NCI-H128 (cell line): ENCODE data around the gene SINHCAF.
"Not testable (repeated sequence)": the region's sequence is repeated elsewhere in the genome, so short reads cannot be mapped to it uniquely, and the experiment has no call there.

Experiments
- DNase-seq: peaks from one replicate; lab custom pipeline; 2025; ENCODE audit not compliant: unreplicated experiment; lab: John Stamatoyannopoulos, UW

Gene SINHCAF

DNA sequence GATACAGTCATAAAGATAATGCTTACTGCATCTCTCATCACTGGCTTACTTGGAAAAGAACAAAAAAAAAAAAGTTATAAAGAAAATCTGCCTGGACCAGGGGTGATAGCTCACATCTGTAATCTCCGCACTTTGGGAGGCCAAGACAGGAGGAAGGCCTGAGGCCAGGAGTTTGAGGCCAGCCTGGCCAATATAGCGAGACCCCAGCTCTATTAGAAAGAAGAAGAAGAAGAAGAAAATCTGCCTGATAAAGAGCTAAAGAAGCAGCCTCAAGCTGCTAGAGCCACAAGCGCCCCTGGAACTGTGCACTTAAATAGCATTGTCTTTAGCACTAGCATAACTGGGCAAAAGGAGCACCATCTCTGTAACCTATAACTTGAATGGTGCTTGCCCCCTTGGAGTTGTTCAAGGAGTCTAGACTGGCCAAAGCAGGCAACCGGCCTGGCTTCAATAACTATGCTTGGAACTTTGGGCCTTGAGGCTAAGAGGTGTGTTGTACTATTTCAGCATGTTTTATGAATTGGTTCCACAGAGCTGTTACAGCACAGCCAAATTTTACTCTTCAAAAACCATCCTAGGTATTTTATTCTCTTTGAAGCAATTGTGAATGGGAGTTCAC is 53.2 kb downstream of the SINHCAF start:
- no peak for DNase-seq

DNA sequence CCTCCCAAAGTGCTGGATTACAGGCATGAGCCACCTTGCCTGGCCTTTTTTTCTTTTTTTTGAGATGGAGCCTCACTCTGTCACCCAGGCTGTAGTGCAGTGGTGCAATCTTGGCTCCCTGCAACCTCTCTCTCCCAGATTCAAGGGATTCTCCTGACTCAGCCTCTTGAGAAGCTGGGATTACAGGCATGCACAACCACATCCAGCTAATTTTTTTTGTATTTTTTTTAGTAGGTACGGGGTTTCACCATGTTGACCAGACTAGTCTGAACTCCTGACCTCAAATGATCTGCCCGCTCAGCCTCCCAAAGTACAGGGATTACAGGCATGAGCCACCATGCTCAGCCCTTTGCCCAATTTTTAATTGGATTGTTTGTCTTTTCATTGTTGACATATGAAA is 58.0 kb downstream of the SINHCAF start:
- no peak for DNase-seq

DNA sequence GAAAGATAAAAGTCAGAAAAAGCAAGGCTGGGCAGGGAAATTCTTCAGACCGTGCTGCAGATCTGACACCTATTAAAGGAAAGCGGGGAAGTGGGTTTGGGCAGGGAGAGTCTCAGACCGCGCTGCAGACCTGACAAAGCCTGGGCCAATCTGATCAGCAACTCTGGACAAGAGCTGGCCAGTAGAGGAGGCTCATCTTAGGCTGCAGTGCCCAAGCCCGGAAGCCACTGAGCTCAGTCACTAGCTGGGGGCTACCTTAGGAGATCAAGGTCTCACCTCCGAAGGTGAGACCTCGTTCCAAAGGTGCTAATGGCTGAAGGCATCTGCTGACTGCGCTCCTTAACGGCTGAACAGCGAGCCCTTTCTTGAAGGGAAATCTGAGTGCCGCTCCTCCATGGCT is 60.2 kb downstream of the SINHCAF start:
- DNase-seq, result no peak

DNA sequence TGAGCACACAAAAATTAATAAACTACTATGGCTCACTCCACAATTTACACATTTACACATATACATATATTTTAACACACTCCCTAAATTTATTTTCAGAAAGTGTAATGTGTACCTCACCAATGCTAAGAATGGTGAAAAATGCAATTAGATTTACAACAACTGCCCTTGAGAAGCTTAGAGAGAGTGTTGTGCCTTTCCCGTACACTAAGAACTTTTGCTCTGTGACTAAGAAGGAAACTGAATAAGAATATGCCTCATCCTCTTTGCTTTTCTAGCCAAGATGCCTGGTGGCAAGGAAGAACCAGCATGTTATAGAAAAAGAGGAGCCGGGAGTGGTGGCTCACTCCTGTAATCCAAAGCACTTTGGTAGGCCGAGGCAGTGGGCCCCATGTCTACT is 62.3 kb downstream of the SINHCAF start:
- no peak for DNase-seq

DNA sequence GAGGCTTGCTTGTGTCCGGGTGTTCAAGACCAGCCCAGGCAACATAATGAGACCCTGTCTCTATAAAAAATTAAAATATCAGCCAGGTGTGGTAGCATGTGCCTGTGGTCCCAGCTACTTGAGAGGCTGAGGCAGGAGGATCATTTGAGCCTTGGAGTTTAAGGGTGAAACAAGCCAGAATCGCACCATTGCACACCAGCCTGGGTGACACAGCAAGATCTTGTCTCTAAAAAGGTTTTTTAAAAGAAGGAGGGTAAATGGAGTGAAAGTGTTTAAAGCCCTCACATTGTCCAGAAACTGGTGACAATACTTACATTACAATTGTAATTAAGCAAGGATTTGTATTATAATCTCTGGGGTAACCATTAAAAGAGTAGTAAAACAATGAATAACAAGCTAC is 64.2 kb downstream of the SINHCAF start:
- no peak for DNase-seq

DNA sequence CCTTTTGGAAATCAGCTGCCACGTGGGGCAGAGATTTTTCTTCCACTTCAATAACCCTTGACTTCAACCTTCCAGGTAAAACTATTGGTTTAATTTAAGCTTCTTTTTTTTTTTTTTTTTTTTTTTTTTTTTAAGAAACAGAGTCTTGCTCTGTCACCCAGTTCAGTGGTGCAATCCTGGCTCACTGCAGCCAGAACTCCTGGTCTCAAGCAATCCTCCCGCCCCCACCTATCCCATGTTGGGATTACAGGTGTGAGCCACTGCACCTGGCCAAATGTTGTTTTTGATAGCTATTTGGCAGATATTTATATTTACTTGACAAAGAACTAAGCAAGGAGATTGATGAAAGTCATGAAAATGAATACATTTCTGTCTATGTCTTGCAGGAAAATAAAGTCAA is 65.1 kb downstream of the SINHCAF start:
- no peak for DNase-seq

DNA sequence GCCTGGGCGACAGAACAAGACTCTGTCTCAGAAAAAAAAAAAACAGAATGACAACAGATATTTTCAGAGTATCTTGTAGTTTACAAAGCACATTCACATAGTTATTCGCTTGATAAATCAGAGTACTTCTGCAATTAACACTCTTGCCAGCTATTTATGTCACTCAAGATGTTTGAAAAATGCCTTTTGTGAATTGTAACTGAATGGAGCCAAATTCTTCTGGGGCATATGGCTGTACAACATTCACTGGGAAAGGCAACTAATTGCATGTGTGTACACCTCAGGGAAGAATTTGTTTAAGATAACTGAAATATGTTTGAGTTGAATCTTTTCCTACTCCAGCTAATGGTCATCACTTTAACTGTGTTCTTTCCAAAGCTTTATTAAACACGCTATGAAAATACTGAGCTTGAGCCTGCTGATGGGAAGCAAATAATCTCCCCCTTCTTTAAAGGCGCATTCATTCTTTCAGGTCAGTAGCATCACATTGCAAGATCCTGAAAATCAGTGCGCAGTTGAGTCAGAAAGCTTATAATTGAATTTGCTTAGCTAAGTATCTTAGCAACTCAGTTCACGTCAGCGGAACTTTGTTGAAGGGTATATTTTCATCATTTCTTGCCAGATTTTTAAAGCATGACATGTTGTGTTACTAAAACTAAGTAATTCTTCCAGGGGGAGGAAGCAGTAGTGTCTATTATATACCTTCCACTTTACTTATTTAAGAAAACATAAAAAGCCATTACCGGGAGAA is 66.6 kb downstream of the SINHCAF start:
- no peak for DNase-seq

DNA sequence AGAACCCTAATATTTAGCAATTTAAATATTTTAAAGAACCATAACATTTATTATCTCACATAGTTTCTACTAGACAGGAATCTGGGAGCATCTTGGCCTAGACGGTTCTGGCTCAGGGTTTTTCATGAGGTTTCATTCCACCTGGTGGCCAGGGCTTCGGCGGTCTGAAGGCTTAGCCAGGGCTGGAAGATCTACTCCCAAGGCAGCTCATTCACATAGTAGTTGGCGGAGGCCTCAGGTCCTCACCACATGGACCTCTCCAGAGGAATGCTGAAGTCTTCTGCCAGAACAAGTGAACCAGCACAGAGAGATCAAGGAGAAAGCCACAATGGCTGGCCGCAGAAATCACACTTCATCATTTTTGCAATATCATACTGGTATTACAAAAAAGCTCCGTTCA is 68.2 kb downstream of the SINHCAF start:
- DNase-seq, result no peak

DNA sequence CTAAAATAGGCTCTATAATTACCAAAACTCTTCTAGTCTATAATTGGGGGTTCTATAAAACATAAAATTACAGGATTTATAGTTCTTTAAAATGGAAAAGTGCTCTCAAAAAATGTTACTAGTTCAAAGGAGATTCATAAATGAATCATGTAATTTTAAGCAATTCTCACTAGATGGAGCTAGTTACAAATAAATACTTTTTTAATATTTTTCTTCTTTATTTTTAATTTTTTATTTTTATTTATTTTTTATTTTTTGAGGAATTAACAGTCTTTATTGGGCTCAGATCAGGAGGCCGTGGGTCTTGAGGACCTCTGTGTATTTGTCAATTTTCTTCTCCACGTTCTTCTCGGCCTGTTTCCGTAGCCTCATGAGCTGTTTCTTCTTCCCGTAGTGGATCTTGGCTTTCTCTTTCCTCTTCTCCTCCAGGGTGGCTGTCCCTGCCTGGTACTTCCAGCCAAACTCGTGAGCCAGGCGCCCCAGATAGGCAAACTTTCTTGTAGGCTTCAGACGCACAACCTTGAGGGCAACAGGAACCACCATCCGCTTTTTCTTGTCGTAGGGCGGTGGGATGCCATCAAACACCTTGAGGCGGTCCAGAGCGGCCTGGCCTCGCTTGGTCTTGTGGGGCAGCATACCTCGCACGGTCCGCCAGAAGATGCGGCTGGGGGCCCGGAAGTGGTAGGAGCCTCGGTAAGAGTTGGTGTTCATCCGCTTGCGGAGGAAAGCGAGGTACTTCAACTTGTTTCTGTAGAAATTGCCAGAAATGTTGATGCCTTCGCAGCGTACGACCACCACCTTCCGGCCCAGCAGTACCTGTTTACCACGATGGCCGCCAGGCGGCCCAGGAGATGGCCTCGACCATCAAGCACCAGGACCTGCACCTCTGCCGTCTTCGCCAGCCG is 74.0 kb downstream of the SINHCAF start:
- DNase-seq, result not testable (repeated sequence)

DNA sequence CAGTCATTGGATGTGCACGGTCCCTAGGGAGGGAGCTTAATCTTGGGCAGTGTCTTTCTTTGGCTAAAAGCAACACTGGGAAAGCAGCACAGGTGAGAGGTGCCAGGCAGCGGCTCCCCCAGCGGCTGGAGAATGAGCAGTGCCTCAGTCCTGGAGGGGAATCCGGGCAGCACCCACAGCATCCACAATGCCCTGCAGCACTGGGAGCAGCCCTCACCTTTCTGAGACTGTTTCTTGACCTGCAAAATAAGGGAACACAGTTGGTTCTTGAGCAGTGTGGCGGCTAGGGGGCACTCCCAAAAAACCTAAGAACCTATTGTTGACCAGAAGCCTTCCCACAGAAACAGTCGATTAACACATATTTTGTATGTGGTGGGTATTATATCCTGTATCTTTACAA is 75.8 kb downstream of the SINHCAF start:
- no peak for DNase-seq

DNA sequence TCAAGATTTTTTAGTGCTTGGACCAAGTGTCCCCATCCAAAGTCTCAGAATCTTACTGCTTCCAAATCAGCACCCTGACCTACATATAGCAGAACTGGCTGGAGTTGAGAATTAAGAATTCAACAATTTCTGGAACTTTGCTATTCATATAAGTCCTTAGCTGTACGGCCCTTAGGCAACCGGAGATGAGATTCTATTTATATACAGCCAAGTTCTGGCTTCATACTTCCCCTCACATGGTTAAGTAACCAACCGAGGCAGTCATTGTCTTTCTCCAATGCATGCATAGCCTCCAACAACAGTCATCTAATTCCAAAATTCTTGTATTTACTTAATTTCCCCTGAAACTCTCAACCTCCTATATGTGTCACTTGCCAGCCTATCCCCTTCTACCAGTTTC is 76.6 kb downstream of the SINHCAF start:
- no peak for DNase-seq

DNA sequence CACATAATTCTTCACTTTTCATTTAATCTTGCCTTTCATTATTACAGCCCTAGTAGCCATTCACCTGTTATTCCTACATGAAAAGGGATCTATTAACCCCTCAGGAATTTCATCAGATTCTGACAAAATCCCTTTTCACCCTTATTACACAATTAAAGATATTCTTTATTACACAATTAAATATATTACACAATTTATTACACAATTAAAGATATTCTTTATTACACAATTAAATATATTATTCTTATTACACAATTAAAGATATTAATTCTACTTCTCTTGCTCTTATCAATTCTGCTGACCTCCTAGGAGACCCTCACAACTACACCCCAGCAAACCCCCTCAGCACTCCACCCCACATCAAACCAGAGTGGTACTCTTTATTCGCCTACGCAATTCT is 77.1 kb downstream of the SINHCAF start:
- no peak for DNase-seq

DNA sequence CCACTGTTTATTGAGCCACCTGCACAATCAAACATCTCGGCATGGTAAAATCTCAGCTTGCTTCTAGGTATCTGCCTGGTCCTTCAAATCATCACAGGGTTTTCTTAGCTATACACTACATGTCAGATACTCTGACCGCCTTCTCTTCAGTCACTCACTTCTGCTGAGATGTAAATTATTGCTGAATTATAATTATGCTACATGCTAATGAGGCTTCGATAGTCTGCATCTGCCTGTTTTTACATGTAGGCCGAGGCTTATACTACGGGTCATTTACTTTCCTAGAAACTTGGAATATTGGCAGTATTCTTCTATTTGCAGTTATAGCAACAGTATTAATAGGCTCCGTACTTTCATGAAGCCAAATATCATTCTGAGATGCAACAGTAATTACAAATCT is 77.6 kb downstream of the SINHCAF start:
- no peak for DNase-seq

DNA sequence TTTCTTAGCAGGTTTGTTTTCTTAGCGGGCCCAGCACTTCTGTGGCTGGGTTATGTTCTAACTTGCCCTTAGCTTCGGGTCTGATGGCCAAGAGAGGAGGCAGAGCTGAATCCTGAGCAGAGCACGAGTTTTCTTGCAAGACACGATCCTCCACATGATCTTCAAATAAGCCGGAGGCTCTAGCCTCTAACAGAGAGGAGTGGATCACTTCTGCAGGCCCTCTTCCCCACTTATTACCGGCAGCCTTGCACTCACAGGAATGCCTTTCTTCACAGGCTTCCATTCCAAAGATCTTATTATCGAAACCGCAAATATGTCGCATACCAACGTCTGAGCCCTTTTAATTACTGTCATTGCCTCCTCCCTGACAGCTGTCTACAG is 79.5 kb downstream of the SINHCAF start:
- no peak for DNase-seq

DNA sequence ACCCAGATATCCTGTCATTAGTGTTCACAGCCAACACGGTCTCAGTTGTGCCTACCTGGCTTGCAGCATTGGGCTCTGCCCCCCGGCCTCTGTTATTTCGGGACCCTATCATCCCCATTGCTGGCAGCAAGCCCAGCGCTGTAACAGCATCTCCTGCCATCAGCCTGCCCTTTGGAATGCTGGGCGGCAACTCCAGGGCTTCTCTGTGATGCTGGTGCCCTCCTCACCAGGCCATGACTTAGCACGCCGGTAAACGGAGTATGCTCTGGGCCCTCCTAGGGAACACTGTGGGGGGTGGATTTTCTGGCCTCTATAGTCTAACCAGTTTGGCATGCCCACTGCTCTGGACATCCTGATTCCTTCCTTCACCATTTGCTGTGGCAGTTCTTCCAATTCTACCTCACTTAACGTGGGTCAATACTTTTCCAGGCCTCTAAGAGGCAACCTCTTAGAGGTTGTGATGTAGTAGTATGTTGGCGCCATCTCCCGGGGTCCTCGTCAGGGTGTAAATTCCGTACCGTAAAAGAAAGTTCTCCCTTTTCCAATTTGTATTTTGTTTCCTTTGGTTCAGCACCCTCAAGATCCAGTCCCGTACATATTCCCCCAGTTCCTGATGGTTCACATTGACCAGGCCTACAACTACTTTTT is 80.0 kb downstream of the SINHCAF start:
- no peak for DNase-seq

DNA sequence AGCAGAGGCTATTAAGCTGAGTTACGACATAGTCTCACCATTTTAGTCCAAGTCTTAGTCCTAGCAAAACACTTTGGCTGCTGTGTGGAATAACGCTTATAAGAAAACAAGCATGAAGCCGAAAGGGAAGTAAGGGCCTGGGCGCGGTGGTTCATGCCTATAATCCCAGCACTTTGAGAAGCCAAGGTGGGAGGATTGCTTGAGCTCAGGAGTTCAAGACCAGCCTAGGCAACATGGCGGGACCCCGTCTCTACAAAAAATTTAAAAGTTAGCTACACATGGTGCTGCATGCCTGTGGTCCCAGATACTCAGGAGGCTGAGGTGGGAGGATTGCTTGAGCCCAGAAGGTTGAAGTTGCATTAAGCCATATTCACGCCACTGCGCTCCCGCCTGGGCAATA is 83.5 kb downstream of the SINHCAF start:
- DNase-seq, result not testable (repeated sequence)

DNA sequence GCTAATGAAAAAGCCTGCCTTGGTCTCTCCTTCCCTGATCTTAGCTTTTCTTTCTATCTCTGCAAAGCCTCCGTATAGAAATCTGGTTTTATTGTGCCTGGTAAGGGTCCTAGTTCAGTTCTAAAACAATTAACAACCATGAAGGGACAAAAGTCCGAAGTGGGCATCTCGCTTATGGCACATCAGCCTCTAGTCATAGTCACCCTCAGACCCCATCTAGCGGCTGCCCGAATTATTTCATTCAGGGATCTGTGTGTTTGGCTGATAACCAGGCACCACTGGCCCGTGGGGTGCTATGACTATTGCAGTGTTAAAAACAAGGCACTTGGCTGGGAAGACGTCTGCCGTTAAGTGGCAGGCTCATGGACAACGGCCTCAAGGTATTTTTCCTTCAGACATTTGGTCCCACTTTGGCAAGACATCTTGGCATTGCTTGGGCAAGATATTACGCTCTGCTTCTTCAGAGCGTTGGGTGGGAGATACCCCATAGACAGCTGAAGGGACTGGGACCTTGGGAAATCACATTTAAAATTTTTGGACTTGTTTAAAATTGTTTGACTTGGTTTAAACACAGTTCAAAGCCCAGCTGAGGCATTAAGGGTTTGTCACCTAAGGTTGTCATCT is 87.1 kb downstream of the SINHCAF start:
- peak; percentile 57 for DNase-seq

DNA sequence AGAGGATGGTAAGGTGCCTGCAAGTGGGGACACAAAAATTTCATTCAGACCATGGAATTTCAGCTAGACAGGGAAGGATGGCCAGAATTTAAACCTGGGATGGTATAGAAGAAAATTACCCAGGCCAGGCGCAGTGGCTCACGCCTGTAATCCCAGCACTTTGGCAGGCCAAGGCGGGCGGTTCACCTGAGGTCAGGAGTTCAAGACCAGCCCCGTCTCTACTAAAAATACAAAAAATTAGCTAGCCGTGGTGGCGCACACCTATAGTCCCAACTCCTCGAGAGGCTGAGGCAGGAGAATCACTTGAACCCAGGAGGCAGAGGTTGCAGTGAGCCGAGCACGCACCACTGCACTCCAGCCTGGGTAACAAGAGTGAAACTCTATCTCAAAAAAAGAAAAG is 87.6 kb downstream of the SINHCAF start:
- DNase-seq, result not testable (repeated sequence)

DNA sequence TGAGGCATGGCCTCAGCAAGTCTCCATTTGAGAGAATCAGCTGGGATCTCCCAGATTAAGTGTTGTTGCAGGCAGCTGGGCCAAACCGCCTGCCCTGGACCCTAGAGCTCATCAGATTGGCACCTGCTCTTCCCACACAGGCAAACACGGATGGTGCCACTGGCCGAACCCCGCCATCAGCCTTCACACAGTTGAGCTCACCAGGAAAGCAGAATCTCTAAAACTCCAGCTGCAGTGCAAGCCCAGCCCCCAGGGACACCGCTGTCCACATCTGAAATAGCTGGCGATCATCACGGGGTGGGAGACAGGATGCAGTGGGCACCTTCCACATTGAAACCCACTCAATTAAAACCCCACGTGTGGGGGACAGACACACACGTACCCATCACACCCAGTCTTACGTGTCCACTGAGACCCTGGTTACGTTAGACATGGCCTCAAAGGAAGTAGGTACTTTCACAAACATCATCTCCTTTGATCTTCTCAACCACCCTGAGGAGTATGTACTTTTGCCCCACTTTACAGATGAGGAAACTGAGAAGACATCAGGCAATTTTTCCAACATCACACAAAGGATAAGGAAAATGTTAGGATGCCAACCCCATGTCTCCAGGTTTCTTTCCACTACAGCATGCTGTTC is 88.8 kb downstream of the SINHCAF start:
- DNase-seq, result no peak

DNA sequence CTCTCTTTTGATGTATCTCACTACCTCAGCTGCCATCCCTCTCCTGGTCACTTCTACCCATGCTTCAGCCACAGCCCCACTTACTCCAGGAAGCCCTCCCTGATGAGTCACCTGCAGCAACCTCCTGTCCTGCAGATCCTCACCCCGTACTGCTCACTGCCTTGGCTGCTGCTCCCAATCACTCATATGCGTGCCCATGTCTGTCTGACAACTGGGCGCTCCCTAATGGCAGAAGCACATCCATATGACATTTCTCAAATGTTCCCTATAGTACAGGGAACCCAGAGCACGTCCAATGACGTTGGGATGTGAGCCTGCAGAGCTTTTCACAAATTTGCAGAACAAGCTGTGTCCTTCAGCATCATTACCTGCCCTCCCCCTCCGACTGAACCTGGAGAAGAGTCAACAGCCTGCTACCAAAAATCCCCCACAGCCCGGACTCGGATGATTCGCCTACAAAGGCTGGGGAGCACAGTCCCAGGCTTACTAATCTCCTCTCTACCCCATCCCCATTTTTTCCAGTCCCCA is 90.0 kb downstream of the SINHCAF start:
- no peak for DNase-seq
